WTC11 (cell line): ENCODE data around the gene CRAT. TPM values are rescaled to one million over a fixed set of nuclear protein-coding genes. Genes with fewer than 3 reads are reported as not detected.
A peak's percentile ranks its signal among the peaks of the same experiment; 100 is the strongest.

Source experiments
- ATAC-seq: fragments of 200-7000 bp; cut with Tn5 transposase; 2 replicates; pipeline ENCODE4 v1.10.0; 2021; ENCODE audit warnings: mild to moderate bottlenecking, moderate library complexity
- CTCF ChIA-PET: fragments of 300-600 bp; sonication (Branson Sonifier 250); formaldehyde crosslinking; loops from one replicate; lab custom pipeline; 2021; ENCODE audit warnings: antibody characterized with exemption; lab: Charles Lee
- POLR2A ChIA-PET: fragments of 350-600 bp; sonication (Branson Sonifier 250); formaldehyde crosslinking; loops from one replicate; lab custom pipeline; 2021; ENCODE audit warnings: antibody characterized with exemption; lab: Charles Lee
- DNase-seq: peaks from one replicate; pipeline ENCODE4 v3.0.0; 2021; ENCODE audit warnings: low spot score
- H3K27ac Mint-ChIP-seq: 2 replicates; pipeline ENCODE4 v1.8.0; 2021; ENCODE audit warnings: mixed read lengths
- H3K27me3 Mint-ChIP-seq: 2 replicates; pipeline ENCODE4 v1.8.0; 2021; ENCODE audit warnings: low read depth, mild to moderate bottlenecking, moderate library complexity, mixed read lengths
- H3K36me3 Mint-ChIP-seq: 2 replicates; pipeline ENCODE4 v1.8.0; 2021; ENCODE audit warnings: mixed read lengths
- H3K4me1 Mint-ChIP-seq: 2 replicates; pipeline ENCODE4 v1.8.0; 2022; ENCODE audit warnings: mixed read lengths
- H3K4me3 Mint-ChIP-seq: 2 replicates; pipeline ENCODE4 v1.8.0; 2021; ENCODE audit warnings: mild to moderate bottlenecking, moderate library complexity, mixed read lengths
- H3K9me3 Mint-ChIP-seq: 2 replicates; pipeline ENCODE4 v1.8.0; 2021; ENCODE audit warnings: mixed read lengths
- AFF4 ChIP-seq: sonication (generic); formaldehyde crosslinking; IDR thresholded peaks from 2 replicates; pipeline ENCODE4 v1.8.1; 2023; ENCODE audit warnings: mild to moderate bottlenecking, missing genetic modification reagents, borderline replicate concordance
- E2F1 ChIP-seq: sonication (generic); formaldehyde crosslinking; IDR thresholded peaks from 2 replicates; pipeline ENCODE4 v1.8.0; 2022; ENCODE audit warnings: mild to moderate bottlenecking, missing genetic modification reagents
- EMX1 ChIP-seq: fragments of 250-450 bp; sonication (Bioruptor Pico); IDR thresholded peaks from 2 replicates; pipeline ENCODE4 v1.8.0; 2021; ENCODE audit warnings: mild to moderate bottlenecking
- ETV6 ChIP-seq: sonication (generic); formaldehyde crosslinking; IDR thresholded peaks from 2 replicates; pipeline ENCODE4 v1.8.1; 2022; ENCODE audit warnings: mild to moderate bottlenecking, missing genetic modification reagents
- FOXK1 ChIP-seq: sonication (generic); formaldehyde crosslinking; IDR thresholded peaks from 2 replicates; pipeline ENCODE4 v1.8.0; 2022; ENCODE audit warnings: mild to moderate bottlenecking, moderate library complexity, missing genetic modification reagents
- FOXP1 ChIP-seq: sonication (generic); formaldehyde crosslinking; IDR thresholded peaks from 2 replicates; pipeline ENCODE4 v1.8.0; 2022; ENCODE audit warnings: missing genetic modification reagents, mild to moderate bottlenecking, moderate library complexity, borderline replicate concordance
- GABPB1 ChIP-seq: sonication (generic); formaldehyde crosslinking; IDR thresholded peaks from 2 replicates; pipeline ENCODE4 v1.8.1; 2023; ENCODE audit warnings: mild to moderate bottlenecking, missing genetic modification reagents
- GTF2I ChIP-seq: fragments of 250-450 bp; sonication (Bioruptor Pico); conservative IDR thresholded peaks from 2 replicates; pipeline ENCODE4 v1.4.0; 2021; ENCODE audit warnings: mild to moderate bottlenecking
- HMGA2 ChIP-seq: fragments of 250-450 bp; sonication (Bioruptor Pico); IDR thresholded peaks from 2 replicates; pipeline ENCODE4 v1.4.0; 2021; ENCODE audit warnings: mild to moderate bottlenecking, moderate library complexity
- MXD4 ChIP-seq: fragments of 250-450 bp; sonication (Bioruptor Pico); IDR thresholded peaks from 2 replicates; pipeline ENCODE4 v1.8.0; 2021; ENCODE audit warnings: mild to moderate bottlenecking, moderate library complexity, borderline replicate concordance
- RELA ChIP-seq: sonication (generic); formaldehyde crosslinking; IDR thresholded peaks from 2 replicates; pipeline ENCODE4 v1.8.1; 2022; ENCODE audit warnings: missing genetic modification reagents, mild to moderate bottlenecking, borderline replicate concordance
- USF2 ChIP-seq: sonication (generic); formaldehyde crosslinking; IDR thresholded peaks from 2 replicates; pipeline ENCODE4 v1.8.1; 2023; ENCODE audit warnings: mild to moderate bottlenecking, missing genetic modification reagents, moderate library complexity
- ZNF423 ChIP-seq: fragments of 250-450 bp; sonication (Bioruptor Pico); IDR thresholded peaks from 2 replicates; pipeline ENCODE4 v2.1.2; 2022; ENCODE audit warnings: mild to moderate bottlenecking, moderate library complexity
- ZNF671 ChIP-seq: fragments of 250-450 bp; sonication (Bioruptor Pico); IDR thresholded peaks from 2 replicates; pipeline ENCODE4 v1.8.0; 2021; ENCODE audit warnings: mild to moderate bottlenecking
- ZSCAN18 ChIP-seq: fragments of 250-450 bp; sonication (Bioruptor Pico); IDR thresholded peaks from 2 replicates; pipeline ENCODE4 v2.1.2; 2022; ENCODE audit warnings: mild to moderate bottlenecking, moderate library complexity
- total RNA-seq: library from RNA; stranded (reverse); gene quantifications from 3 replicates; pipeline ENCODE4 v1.2.3, GENCODE V29; 2021
- TF ChIP-seq, protein P1 (sequence below): sonication (generic); formaldehyde crosslinking; IDR thresholded peaks from 2 replicates; pipeline ENCODE4 v1.8.0; 2022; ENCODE audit warnings: mild to moderate bottlenecking, missing genetic modification reagents
- TF ChIP-seq, protein P2 (sequence below): fragments of 250-450 bp; sonication (Bioruptor Pico); IDR thresholded peaks from 2 replicates; pipeline ENCODE4 v1.9.0; 2021; ENCODE audit warnings: mild to moderate bottlenecking
- TF ChIP-seq, protein P3 (sequence below): sonication (generic); formaldehyde crosslinking; IDR thresholded peaks from 2 replicates; pipeline ENCODE4 v1.8.0; 2022; ENCODE audit warnings: mild to moderate bottlenecking, missing genetic modification reagents

CRAT gene
- total RNA-seq, 1 experiment from 2014 or later = 17.2 TPM

DNA sequence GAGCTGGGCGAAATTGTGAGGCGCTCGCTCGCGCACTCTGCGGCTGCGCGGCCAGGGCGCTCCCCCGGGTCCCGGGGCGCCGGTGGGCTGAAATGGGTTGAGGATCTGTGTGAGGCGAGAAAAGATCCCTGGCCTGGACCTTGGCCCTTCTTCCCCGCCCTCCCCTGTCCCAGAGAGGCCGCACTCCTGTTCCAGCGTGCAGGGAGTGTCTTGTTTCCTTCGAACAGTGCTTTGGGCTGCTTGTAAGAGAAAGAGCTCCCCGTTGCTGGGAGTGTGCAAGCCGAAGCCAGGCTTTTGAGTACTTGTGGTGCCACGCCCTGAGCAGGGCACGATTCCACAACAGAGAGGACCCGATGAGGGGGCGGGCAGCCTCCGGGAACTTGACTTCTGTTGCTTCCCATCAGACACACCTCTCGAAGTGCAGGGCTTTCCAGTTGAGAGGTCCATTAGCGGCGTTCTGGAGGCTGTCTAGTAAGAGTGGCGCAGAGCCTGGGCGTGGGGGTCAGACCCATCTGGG, 29.1 kb downstream of the CRAT start:
- Mint-ChIP-seq H3K4me1 (peaks cover 8% of the 10 kb centered on the region), H3K36me3 (peaks cover 3% of the 10 kb centered on the region; the same call in 1 of the 2 replicates), H3K27ac (0 out of 2 replicates have a peak overlapping the region, but pooled peaks have one; percentile 41), H3K27me3 (no peaks in the 10 kb centered on the region), H3K4me3 (peak overlapping the region; percentile 92), H3K9me3 (no peaks in the 10 kb centered on the region)
- ChIA-PET CTCF (interaction anchor here (0.5 to 1.9 kb wide), 11 partner anchors 10 to 543 kb away, joined by 3 to 28 read pairs (median 3); partner anchors contain the start of genes ENDOG and SH3GLB2), POLR2A (interaction anchor here (1.3 kb wide), 2 partner anchors 10 to 263 kb away, joined by 3 to 5 read pairs; partner anchors contain the start of gene ENDOG)
- ATAC-seq = peak; percentile 26
- no peak for DNase-seq
- TF ChIP-seq GTF2I (CRISPR knock-in tag) = peak; percentile 89
- no peak for TF ChIP-seq AFF4 (CRISPR knock-in tag)

DNA sequence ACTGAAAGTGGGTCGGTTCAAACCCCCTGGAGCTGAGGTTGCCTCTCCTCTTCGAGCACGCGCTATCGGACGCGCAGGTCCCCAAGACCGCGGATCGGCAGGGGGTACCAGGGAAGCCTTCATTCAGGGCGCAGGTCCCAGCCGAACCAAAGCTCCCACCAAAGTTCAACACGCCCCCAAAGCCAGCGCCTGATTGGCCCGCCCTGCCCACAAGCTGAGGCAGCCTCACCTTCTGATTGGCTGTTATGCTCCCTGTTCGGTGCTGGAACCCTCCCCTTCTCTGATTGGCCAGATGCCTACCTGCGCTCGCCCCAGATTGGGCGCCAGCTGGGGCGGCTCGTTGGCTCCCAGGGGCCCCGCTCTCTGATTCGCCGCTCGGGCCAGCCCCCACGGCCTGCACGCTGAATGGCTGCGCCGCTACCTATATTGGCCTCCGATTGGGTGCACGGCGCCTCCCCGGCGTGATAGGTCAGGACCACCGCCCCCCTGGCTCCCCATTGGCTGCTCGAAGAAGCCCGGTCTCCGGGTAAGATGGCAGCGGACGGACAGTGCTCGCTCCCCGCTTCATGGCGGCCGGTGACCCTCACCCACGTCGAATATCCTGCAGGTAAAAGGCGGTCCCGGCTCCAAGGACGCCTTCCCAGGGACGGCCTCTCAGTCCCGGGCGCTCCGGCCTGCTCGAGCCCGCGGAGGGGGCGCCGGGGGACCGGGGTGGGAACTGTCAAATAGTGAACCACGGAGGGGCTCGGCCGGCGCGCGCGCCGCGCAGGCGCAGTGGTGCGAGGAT, 29.8 kb downstream of the CRAT start, which contains the start of gene DOLPP1:
Gene DOLPP1, plus strand, starts transcription at position 511 of the 787 bp plus-strand sequence. Its CDS starts 21 bp downstream, at position 532.
- Mint-ChIP-seq H3K27ac (peak within 1 kb of the TSS; percentile 84), H3K27me3 (no peaks in the 10 kb centered on the region), H3K36me3 (peaks cover 3% of the 10 kb centered on the region; the same call in 1 of the 2 replicates), H3K9me3 (no peaks in the 10 kb centered on the region), H3K4me1 (peaks cover 8% of the 10 kb centered on the region), H3K4me3 (peak within 1 kb of the TSS; percentile 92)
- DNase-seq (peak; percentile 99), ATAC-seq (peak; percentile 95)
- POLR2A ChIA-PET = interaction anchor here (0.5 to 1.3 kb wide), 7 partner anchors 9 to 492 kb away, joined by 3 to 5 read pairs (median 3); partner anchors contain the start of gene ENDOG
- CTCF ChIA-PET = interaction anchor here (0.5 to 1.9 kb wide), 14 partner anchors 9 to 543 kb away, joined by 3 to 28 read pairs (median 3); partner anchors contain the start of genes ENDOG and SH3GLB2
- TF ChIP-seq USF2 (CRISPR knock-in tag) (peak; percentile 47), ZNF423 (CRISPR knock-in tag) (peak; percentile 70; the same call in 1 of the 2 replicates), ETV6 (peak; percentile 23; the same call in 1 of the 2 replicates), ZNF671 (0 out of 2 replicates have a peak, but pooled peaks have one; percentile 48), ZSCAN18 (peak; percentile 95), HMGA2 (CRISPR knock-in tag) (peak; percentile 74), E2F1 (CRISPR knock-in tag) (no peak), FOXK1 (CRISPR knock-in tag) (peak; percentile 42; the same call in 1 of the 2 replicates), GTF2I (CRISPR knock-in tag) (peak; percentile 1; the same call in 1 of the 2 replicates), MXD4 (CRISPR knock-in tag) (0 out of 2 replicates have a peak, but pooled peaks have one; percentile 65), GABPB1 (CRISPR knock-in tag) (0 out of 2 replicates have a peak, but pooled peaks have one; percentile 9), EMX1 (CRISPR knock-in tag) (0 out of 2 replicates have a peak, but pooled peaks have one; percentile 43), FOXP1 (CRISPR knock-in tag) (no peak), RELA (CRISPR knock-in tag) (no peak)
- TF ChIP-seq, protein P1, sequence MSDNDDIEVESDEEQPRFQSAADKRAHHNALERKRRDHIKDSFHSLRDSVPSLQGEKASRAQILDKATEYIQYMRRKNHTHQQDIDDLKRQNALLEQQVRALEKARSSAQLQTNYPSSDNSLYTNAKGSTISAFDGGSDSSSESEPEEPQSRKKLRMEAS (CRISPR knock-in tag) = peak; percentile 51; the same call in 1 of the 2 replicates
- TF ChIP-seq, protein P2, sequence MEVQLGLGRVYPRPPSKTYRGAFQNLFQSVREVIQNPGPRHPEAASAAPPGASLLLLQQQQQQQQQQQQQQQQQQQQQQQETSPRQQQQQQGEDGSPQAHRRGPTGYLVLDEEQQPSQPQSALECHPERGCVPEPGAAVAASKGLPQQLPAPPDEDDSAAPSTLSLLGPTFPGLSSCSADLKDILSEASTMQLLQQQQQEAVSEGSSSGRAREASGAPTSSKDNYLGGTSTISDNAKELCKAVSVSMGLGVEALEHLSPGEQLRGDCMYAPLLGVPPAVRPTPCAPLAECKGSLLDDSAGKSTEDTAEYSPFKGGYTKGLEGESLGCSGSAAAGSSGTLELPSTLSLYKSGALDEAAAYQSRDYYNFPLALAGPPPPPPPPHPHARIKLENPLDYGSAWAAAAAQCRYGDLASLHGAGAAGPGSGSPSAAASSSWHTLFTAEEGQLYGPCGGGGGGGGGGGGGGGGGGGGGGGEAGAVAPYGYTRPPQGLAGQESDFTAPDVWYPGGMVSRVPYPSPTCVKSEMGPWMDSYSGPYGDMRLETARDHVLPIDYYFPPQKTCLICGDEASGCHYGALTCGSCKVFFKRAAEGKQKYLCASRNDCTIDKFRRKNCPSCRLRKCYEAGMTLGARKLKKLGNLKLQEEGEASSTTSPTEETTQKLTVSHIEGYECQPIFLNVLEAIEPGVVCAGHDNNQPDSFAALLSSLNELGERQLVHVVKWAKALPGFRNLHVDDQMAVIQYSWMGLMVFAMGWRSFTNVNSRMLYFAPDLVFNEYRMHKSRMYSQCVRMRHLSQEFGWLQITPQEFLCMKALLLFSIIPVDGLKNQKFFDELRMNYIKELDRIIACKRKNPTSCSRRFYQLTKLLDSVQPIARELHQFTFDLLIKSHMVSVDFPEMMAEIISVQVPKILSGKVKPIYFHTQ (CRISPR knock-in tag) = no peak
- TF ChIP-seq, protein P3, sequence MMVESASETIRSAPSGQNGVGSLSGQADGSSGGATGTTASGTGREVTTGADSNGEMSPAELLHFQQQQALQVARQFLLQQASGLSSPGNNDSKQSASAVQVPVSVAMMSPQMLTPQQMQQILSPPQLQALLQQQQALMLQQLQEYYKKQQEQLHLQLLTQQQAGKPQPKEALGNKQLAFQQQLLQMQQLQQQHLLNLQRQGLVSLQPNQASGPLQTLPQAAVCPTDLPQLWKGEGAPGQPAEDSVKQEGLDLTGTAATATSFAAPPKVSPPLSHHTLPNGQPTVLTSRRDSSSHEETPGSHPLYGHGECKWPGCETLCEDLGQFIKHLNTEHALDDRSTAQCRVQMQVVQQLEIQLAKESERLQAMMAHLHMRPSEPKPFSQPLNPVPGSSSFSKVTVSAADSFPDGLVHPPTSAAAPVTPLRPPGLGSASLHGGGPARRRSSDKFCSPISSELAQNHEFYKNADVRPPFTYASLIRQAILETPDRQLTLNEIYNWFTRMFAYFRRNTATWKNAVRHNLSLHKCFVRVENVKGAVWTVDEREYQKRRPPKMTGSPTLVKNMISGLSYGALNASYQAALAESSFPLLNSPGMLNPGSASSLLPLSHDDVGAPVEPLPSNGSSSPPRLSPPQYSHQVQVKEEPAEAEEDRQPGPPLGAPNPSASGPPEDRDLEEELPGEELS (CRISPR knock-in tag) = no peak
